OCI-LY3 (cell line): Measurements from ENCODE around the gene MAGI2.

ENCODE experiments used
- H2AFZ ChIP-seq: fragments of 200-600, 300-600 bp; shearing (Covaris generic); 2 replicates; pipeline ENCODE4 v1.6.0; 2014; ENCODE audit warnings: antibody characterized with exemption, low read depth, low read length
- H3K27ac ChIP-seq: fragments of 200-600, 300-600 bp; sonication (generic); 2 replicates; pipeline ENCODE4 v1.5.1; 2014; ENCODE audit warnings: mild to moderate bottlenecking, low read length, moderate library complexity, mixed read lengths
- H3K27me3 ChIP-seq: fragments of 200-600, 300-600 bp; sonication (generic); 2 replicates; pipeline ENCODE4 v1.6.1; 2014; ENCODE audit warnings: low read depth, low read length, mixed read lengths
- H3K36me3 ChIP-seq: fragments of 200-600, 300-600 bp; sonication (generic); replicated peaks from 2 replicates; pipeline ENCODE3; 2014; ENCODE audit warnings: low read depth, low read length, mixed read lengths
- H3K4me1 ChIP-seq: fragments of 300-600, 200-600 bp; sonication (generic); 2 replicates; pipeline ENCODE4 v1.6.1; 2014; ENCODE audit warnings: low read length, mixed read lengths
- H3K4me2 ChIP-seq: fragments of 200-600, 300-600 bp; sonication (generic); 2 replicates; pipeline ENCODE4 v1.6.1; 2014; ENCODE audit warnings: low read length, mixed read lengths
- H3K4me3 ChIP-seq: fragments of 300-600, 200-600 bp; sonication (generic); 2 replicates; pipeline ENCODE4 v1.5.1; 2014; ENCODE audit warnings: antibody characterized with exemption, mild to moderate bottlenecking, low read length, moderate library complexity
- H3K79me2 ChIP-seq: fragments of 300-600, 200-600 bp; shearing (Covaris generic); 2 replicates; pipeline ENCODE4 v1.6.1; 2014; ENCODE audit warnings: mild to moderate bottlenecking, low read length, mixed read lengths
- H3K9ac ChIP-seq: fragments of 300-600, 200-600 bp; shearing (Covaris generic); 2 replicates; pipeline ENCODE4 v1.6.0; 2014; ENCODE audit warnings: mild to moderate bottlenecking, low read length, moderate library complexity
- H3K9me3 ChIP-seq: fragments of 200-600, 300-600 bp; shearing (Covaris generic); 2 replicates; pipeline ENCODE4 v1.6.1; 2014; ENCODE audit warnings: low read length, mixed read lengths; ENCODE audit not compliant: insufficient read depth
- H4K20me1 ChIP-seq: fragments of 200-600, 300-600 bp; sonication (generic); 2 replicates; pipeline ENCODE4 v1.6.1; 2016; ENCODE audit warnings: low read length, mixed read lengths; ENCODE audit not compliant: insufficient read depth
- EZH2phosphoT487 ChIP-seq: fragments of 200-600 bp; shearing (Covaris generic); IDR thresholded peaks from 2 replicates; pipeline ENCODE4 v1.6.1; 2018; ENCODE audit warnings: antibody characterized with exemption, mixed run types, low read depth
- TF ChIP-seq, protein P1 (sequence below): fragments of 200-600, 300-600 bp; sonication (generic); IDR thresholded peaks from 2 replicates; pipeline ENCODE4 v1.5.1; 2014; ENCODE audit warnings: antibody characterized with exemption, low read length, low read depth

The MAGI2 gene

DNA sequence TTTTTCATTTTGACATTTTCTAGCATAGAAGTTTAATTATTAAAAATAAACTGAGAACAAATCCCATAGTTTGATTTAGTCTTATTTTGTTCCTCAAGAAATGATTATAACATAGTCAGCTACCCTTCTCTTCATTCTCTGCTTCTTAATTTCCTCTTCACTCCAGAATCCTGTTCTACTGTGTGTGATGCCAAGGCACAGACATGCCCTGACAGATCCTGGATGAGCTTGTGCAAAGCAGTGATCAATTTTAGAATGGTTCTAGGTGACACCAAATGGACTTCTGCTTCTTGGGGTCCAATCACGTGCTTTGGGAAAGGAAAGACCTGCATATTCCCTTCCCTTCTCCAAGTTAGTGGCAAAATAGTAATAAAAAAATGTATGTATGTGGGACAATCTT lies 665.6 kb downstream of the MAGI2 start:
- Histone ChIP-seq H3K4me1 (no peaks in the 10 kb centered on the region), H4K20me1 (no peaks in the 10 kb centered on the region), H3K36me3 (no peaks in the 10 kb centered on the region), H3K4me3 (no peak overlapping the region), H3K79me2 (no peaks in the 10 kb centered on the region), H2AFZ (no peak overlapping the region), H3K27me3 (no peaks in the 10 kb centered on the region), H3K4me2 (no peak overlapping the region), H3K9ac (no peak overlapping the region), H3K9me3 (no peaks in the 10 kb centered on the region), H3K27ac (no peak overlapping the region)
- no peak for TF ChIP-seq EZH2phosphoT487
- TF ChIP-seq, protein P1, sequence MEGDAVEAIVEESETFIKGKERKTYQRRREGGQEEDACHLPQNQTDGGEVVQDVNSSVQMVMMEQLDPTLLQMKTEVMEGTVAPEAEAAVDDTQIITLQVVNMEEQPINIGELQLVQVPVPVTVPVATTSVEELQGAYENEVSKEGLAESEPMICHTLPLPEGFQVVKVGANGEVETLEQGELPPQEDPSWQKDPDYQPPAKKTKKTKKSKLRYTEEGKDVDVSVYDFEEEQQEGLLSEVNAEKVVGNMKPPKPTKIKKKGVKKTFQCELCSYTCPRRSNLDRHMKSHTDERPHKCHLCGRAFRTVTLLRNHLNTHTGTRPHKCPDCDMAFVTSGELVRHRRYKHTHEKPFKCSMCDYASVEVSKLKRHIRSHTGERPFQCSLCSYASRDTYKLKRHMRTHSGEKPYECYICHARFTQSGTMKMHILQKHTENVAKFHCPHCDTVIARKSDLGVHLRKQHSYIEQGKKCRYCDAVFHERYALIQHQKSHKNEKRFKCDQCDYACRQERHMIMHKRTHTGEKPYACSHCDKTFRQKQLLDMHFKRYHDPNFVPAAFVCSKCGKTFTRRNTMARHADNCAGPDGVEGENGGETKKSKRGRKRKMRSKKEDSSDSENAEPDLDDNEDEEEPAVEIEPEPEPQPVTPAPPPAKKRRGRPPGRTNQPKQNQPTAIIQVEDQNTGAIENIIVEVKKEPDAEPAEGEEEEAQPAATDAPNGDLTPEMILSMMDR, result no peak

DNA sequence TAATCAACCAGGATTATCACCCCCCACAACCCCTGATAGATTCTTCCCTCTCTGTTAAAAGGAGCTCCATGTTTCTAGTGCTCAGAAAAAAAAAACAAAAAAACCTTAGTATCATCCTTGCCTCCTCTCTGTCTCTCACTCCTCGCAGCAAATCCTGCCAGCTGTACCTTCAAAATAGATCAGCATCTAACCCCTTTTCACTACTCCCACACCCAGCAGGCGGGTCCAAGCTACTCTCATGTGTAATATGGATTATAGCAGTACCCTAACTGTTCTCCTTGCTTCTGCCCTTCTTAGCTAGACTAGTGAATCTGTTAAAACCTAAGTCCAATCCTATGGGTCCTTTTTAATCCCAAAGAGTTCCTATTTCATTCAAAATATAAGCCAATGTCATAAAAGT lies 667.4 kb downstream of the MAGI2 start:
- no peaks in the 10 kb centered on the region for H3K4me1 ChIP-seq
- H3K4me3 ChIP-seq, result no peak overlapping the region
- H3K9me3 ChIP-seq, result no peaks in the 10 kb centered on the region
- no peak overlapping the region for H3K4me2 ChIP-seq
- no peaks in the 10 kb centered on the region for H3K79me2 ChIP-seq
- no peaks in the 10 kb centered on the region for H3K36me3 ChIP-seq
- no peaks in the 10 kb centered on the region for H3K27me3 ChIP-seq
- H3K9ac ChIP-seq, result no peak overlapping the region
- no peak overlapping the region for H2AFZ ChIP-seq
- H4K20me1 ChIP-seq, result no peaks in the 10 kb centered on the region
- H3K27ac ChIP-seq, result no peak overlapping the region
- no peak for TF ChIP-seq EZH2phosphoT487
- TF ChIP-seq, protein P1, result no peak

DNA sequence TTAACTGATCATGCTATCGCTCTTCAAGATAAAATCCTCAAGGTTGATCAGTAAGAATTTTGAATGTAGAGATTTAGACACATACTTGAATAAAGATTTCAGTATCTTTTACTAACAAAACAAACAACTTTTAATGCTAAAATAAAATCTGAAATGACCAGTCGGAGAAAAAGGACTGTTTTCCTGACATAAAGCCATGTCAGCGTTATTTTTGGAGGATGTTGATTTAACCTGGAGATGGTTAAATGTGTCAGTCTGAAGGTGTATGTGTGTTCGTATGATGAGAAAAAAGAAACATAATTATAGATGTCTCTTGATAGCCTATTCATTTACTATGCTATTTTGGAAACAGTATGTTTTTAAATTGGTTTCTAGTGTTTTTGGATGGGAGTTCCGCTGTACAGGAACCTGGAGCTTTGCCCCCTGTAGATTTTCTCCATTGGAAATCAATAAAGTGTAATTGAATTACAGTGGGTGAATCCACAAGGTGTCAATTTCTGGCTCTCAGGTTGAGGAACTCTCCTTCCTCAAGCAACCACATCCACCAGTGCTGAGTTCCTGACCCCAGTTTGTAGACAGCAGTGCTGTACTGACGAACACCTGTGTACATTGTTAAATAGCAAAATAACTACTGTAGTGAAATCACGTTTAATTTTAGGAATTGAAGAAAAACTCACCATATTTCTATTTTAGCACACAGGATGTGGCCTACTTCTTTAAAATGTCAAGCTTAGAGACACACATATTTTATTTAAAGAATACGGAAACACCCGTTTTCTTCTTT lies 670.1 kb downstream of the MAGI2 start:
- no peak overlapping the region for H3K27ac ChIP-seq
- H3K36me3 ChIP-seq, result no peaks in the 10 kb centered on the region
- TF ChIP-seq, protein P1, result no peak
- TF ChIP-seq EZH2phosphoT487, result no peak
- no peak overlapping the region for H2AFZ ChIP-seq
- no peak overlapping the region for H3K4me3 ChIP-seq
- H3K27me3 ChIP-seq, result peaks cover 9% of the 10 kb centered on the region
- H3K79me2 ChIP-seq, result no peaks in the 10 kb centered on the region
- H3K9ac ChIP-seq, result no peak overlapping the region
- no peaks in the 10 kb centered on the region for H4K20me1 ChIP-seq
- H3K9me3 ChIP-seq, result no peaks in the 10 kb centered on the region
- H3K4me1 ChIP-seq, result no peaks in the 10 kb centered on the region
- no peak overlapping the region for H3K4me2 ChIP-seq

DNA sequence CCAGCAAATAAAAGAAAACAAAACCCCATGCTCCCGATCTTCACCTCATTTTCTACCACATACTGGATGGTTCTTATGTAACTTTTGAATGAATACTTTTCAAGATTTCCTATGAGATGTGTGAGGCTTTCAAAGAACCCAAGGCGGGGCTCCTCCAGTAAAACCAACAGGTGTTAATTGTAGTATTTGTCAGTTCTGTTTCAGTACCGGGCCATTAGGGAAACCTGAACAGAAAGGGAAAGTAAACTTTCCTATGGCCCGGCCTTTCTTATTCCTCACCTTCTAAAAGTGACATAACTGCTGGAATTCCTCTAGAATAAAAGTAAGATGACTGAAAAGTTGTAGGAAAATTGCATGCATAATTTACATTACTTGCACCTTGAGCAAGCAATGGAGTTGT lies 672.9 kb downstream of the MAGI2 start:
- Histone ChIP-seq H3K36me3 (no peaks in the 10 kb centered on the region), H3K9me3 (no peaks in the 10 kb centered on the region), H2AFZ (no peak overlapping the region), H3K9ac (no peak overlapping the region), H4K20me1 (no peaks in the 10 kb centered on the region), H3K27ac (no peak overlapping the region), H3K27me3 (peaks cover 32% of the 10 kb centered on the region), H3K79me2 (no peaks in the 10 kb centered on the region), H3K4me1 (peaks cover 10% of the 10 kb centered on the region), H3K4me2 (no peak overlapping the region; the same call in 1 of the 2 replicates), H3K4me3 (no peak overlapping the region)
- TF ChIP-seq EZH2phosphoT487, result no peak
- TF ChIP-seq, protein P1, result no peak
